GM12878 (cell line): ENCODE data around the gene NFS1. TPM values are rescaled to one million over a fixed set of nuclear protein-coding genes. Genes with fewer than 3 reads are reported as not detected.

ENCODE experiments used
- ATAC-seq: fragments of 200-7000 bp; cut with Tn5 transposase; 3 replicates; pipeline ENCODE4 v1.9.1; 2020; ENCODE audit warnings: mild to moderate bottlenecking, moderate library complexity
- BruUV-seq: library from RNA; stranded (reverse); fragments of 400-500 nt; replicated peaks from 2 replicates; lab custom pipeline; 2021; lab: Mats Ljungman, UMichigan
- CTCF ChIA-PET: fragments of 300-600 bp; sonication (Branson Sonifier 250); formaldehyde crosslinking; extraction: SDS; loops from one replicate; lab custom pipeline; 2021; ENCODE audit warnings: inconsistent platforms; lab: Yijun Ruan, JAX
- POLR2A ChIA-PET: fragments of 350-600 bp; formaldehyde crosslinking; extraction: SDS; loops from one replicate; lab custom pipeline; 2021; ENCODE audit warnings: inconsistent platforms; lab: Charles Lee
- RAD21 ChIA-PET: fragments of 300-600 bp; sonication (Branson Sonifier 250); formaldehyde crosslinking; loops from one replicate; lab custom pipeline; 2023; ENCODE audit warnings: antibody characterized with exemption; ENCODE audit not compliant: unreplicated experiment; lab: Charles Lee
- SMC1A ChIA-PET: fragments of 300-600 bp; sonication (Branson Sonifier 250); formaldehyde crosslinking; loops from one replicate; lab custom pipeline; 2023; ENCODE audit not compliant: unreplicated experiment, uncharacterized antibody; lab: Charles Lee
- DNase-seq: peaks from one replicate; pipeline ENCODE4 v3.0.0-alpha.2; 2011; ENCODE audit warnings: low read depth, low spot score
- FAIRE-seq: peaks from 3 replicates; lab custom pipeline; 2011; peaks lifted over from hg19 to GRCh38; lab: Jason Lieb, UNC
- H2AFZ ChIP-seq: 2 replicates; pipeline ENCODE4 v1.6.0; 2011; ENCODE audit warnings: low read depth, low read length, control low read depth; ENCODE audit not compliant: control insufficient read depth
- H3K27ac ChIP-seq: 2 replicates; pipeline ENCODE4 v1.5.1; 2011; ENCODE audit warnings: control low read depth; ENCODE audit not compliant: control insufficient read depth, insufficient read depth
- H3K27me3 ChIP-seq, 2 experiments: replicated peaks in 1 of 2; 2 replicates each; pipeline versions ENCODE4 v1.6.0 to v1.6.1; 2011; ENCODE audit warnings: low read length in 1 of 2; ENCODE audit not compliant: control insufficient read depth in 2 of 2, insufficient read depth in 2 of 2
- H3K36me3 ChIP-seq, 2 experiments: 2 replicates each; pipeline ENCODE4 v1.5.1; 2011; ENCODE audit warnings: low read length in 1 of 2; ENCODE audit not compliant: control insufficient read depth in 2 of 2, insufficient read depth in 2 of 2
- H3K4me1 ChIP-seq: 2 replicates; pipeline ENCODE4 v1.6.1; 2011; ENCODE audit warnings: mild to moderate bottlenecking, low read length, moderate library complexity, mixed read lengths; ENCODE audit not compliant: control insufficient read depth, insufficient read depth
- H3K4me2 ChIP-seq: 2 replicates; pipeline ENCODE4 v1.6.0; 2011; ENCODE audit warnings: control low read depth; ENCODE audit not compliant: control insufficient read depth, insufficient read depth
- H3K4me3 ChIP-seq: fragments of 200-600 bp; sonication (generic); 2 replicates; pipeline ENCODE4 v1.5.1; 2016
- H3K79me2 ChIP-seq: 2 replicates; pipeline ENCODE4 v1.6.0; 2011; ENCODE audit warnings: low read length; ENCODE audit not compliant: control insufficient read depth, insufficient read depth
- H3K9ac ChIP-seq: 2 replicates; pipeline ENCODE4 v1.8.0; 2011; ENCODE audit warnings: low read length, control low read depth, mixed read lengths; ENCODE audit not compliant: control insufficient read depth, insufficient read depth
- H3K9me3 ChIP-seq: replicated peaks from 3 replicates; pipeline ENCODE4 v1.5.1; 2011; ENCODE audit warnings: mild to moderate bottlenecking, low read length; ENCODE audit not compliant: control insufficient read depth, insufficient read depth
- H4K20me1 ChIP-seq: 2 replicates; pipeline ENCODE4 v1.6.0; 2011; ENCODE audit not compliant: control insufficient read depth, insufficient read depth
- CHD2 ChIP-seq: IDR thresholded peaks from 2 replicates; pipeline ENCODE4 v1.6.1; 2011; ENCODE audit warnings: low read depth, low read length, improper control_type of control experiment, borderline replicate concordance
- CREM ChIP-seq: IDR thresholded peaks from 2 replicates; pipeline ENCODE4 v1.6.1; 2014; ENCODE audit warnings: antibody characterized with exemption, low read depth
- EP300 ChIP-seq, 2 experiments: fragments of 150-350 bp in 1 of 2; IDR thresholded peaks; 2 replicates each; pipeline ENCODE4 v1.6.1; 2011 to 2012; ENCODE audit warnings: low read depth in 2 of 2, low read length in 2 of 2, borderline replicate concordance in 1 of 2, improper control_type of control experiment in 1 of 2, inconsistent platforms in 1 of 2; ENCODE audit not compliant: control insufficient read depth in 1 of 2
- FOXK2 ChIP-seq: fragments of 450-650 bp; IDR thresholded peaks from 2 replicates; pipeline ENCODE4 v1.6.1; 2017; ENCODE audit warnings: mild to moderate bottlenecking, moderate library complexity
- PAX5 ChIP-seq: IDR thresholded peaks from 2 replicates; pipeline ENCODE4 v1.6.1; 2011; ENCODE audit warnings: low read depth, low read length, borderline replicate concordance
- POLR2A ChIP-seq: IDR thresholded peaks from 2 replicates; pipeline ENCODE4 v1.6.1; 2011; ENCODE audit warnings: low read depth, mild to moderate bottlenecking, low read length
- RB1 ChIP-seq: fragments of 450-650 bp; formaldehyde crosslinking; IDR thresholded peaks from 2 replicates; pipeline ENCODE4 v1.6.1; 2017; ENCODE audit warnings: mild to moderate bottlenecking, borderline replicate concordance
- ZNF217 ChIP-seq: fragments of 450-650 bp; IDR thresholded peaks from 2 replicates; pipeline ENCODE4 v1.6.1; 2017; ENCODE audit warnings: antibody characterized with exemption, mild to moderate bottlenecking
- ZZZ3 ChIP-seq: IDR thresholded peaks from 2 replicates; pipeline ENCODE4 v1.6.1; 2011; ENCODE audit warnings: low read depth; ENCODE audit not compliant: control insufficient read depth, insufficient read length
- WGBS: methylation state at CpG from one replicate; pipeline ENCODE4 v1.1.6; 2016; ENCODE audit warnings: low lambda C conversion rate; ENCODE audit not compliant: insufficient replicate concordance, insufficient coverage; ENCODE audit errors: missing lambda C conversion rate; 5-methylcytosine and 5-hydroxymethylcytosine counted together
- in situ Hi-C: fragments of 300-500 bp; cut with MboI; formaldehyde crosslinking; loops from 9 replicates; pipeline ENCODE4 v1.14.3; 2018; ENCODE audit warnings: mixed read lengths
- intact Hi-C: fragments of 100-400 bp; cut with micrococcal nuclease; formaldehyde crosslinking; loops from one replicate; pipeline ENCODE4 v1.14.2; 2022; ENCODE audit not compliant: unreplicated experiment
- polyA plus RNA-seq, 11 experiments: library from polyadenylated mRNA; depleted of rRNA in 4 of 11; unstranded in 6 of 11; stranded (reverse) in 5 of 11; fragments of >200 nt; fragmentation: Nextera tagmentation in 4 of 11; fragmentation: Illumina TruSeq in 1 of 11; extraction: Ambion mirVana in 4 of 11; extraction: Trizol in 1 of 11; gene quantifications; 1 replicate in 1 of 11; 2 replicates in 10 of 11; pipeline versions ENCODE4 v1.2.1 to v1.2.3, GENCODE V29; 2011 to 2016; ENCODE audit warnings: inconsistent platforms in 2 of 11, missing spikeins in 2 of 11, low read depth in 1 of 11
- total RNA-seq, 4 experiments: library from RNA; depleted of rRNA in 3 of 4; stranded (reverse); fragments of >200 nt in 3 of 4; fragmentation: Illumina TruSeq in 1 of 4; extraction: Trizol in 1 of 4; gene quantifications; 2 replicates each; pipeline versions ENCODE4 v1.2.1 to v1.2.3, GENCODE V29; 2013 to 2021
- TF ChIP-seq, protein P1 (sequence below): fragments of 450-650 bp; formaldehyde crosslinking; IDR thresholded peaks from 2 replicates; pipeline ENCODE4 v1.4.0; 2022; ENCODE audit warnings: mild to moderate bottlenecking, moderate library complexity
- TF ChIP-seq, protein P2 (sequence below): fragments of 450-650 bp; IDR thresholded peaks from 2 replicates; pipeline ENCODE4 v1.6.1; 2017; ENCODE audit warnings: borderline replicate concordance
- TF ChIP-seq, protein P3 (sequence below): fragments of 450-650 bp; formaldehyde crosslinking; IDR thresholded peaks from 2 replicates; pipeline ENCODE4 v1.5.0; 2022; ENCODE audit warnings: mild to moderate bottlenecking, missing genetic modification characterization
- TF ChIP-seq, protein P4 (sequence below): IDR thresholded peaks from 2 replicates; pipeline ENCODE4 v1.6.1; 2011; ENCODE audit warnings: low read depth, low read length, improper control_type of control experiment, borderline replicate concordance

NFS1 gene
- total and polyA plus RNA-seq, 10 of the 15 experiments (the other 5 are each of a cell fraction or from before 2014, with no cell fraction given) = 9.2 to 74.1 (median 38.6) TPM

DNA sequence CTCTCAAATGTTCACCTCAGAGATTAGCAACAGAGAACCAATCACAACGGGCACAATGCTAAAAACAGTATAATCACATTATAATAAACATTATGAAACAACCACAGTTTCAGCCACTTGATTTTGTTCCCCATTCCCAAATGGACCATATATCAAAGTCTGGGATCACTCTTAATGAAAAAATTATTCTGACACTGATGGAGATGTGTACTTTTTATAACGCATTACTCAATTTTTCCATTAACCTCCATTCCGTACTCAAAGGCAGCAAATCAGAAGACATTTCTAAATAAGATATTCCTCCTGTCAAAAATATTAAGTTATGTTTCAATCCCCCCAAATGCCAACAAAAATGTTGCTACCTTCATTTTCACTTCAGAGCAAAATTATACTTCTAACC, 37.2 kb downstream of the NFS1 start:
- ChIA-PET CTCF (interaction anchor here (1.2 to 5.8 kb wide), 2 partner anchors 18 to 42 kb away, joined by 4 to 31 read pairs; no protein-coding TSS in a partner anchor), SMC1A (interaction anchor here (1.1 to 4.8 kb wide), 2 partner anchors 42 to 57 kb away, joined by 4 to 28 read pairs; no protein-coding TSS in a partner anchor), POLR2A (interaction anchor here (1.2 kb wide), 1 partner anchor 171 kb away, joined by 3 read pairs; no protein-coding TSS in a partner anchor), RAD21 (interaction anchor here (0.5 to 4.5 kb wide), 3 partner anchors 44 to 384 kb away, joined by 3 to 29 read pairs (median 3); partner anchors contain the start of gene SCAND1)
- no peak for FAIRE-seq
- peak overlapping the region; percentile 87; the same call in 1 of the 2 replicates for H3K9ac ChIP-seq
- peak overlapping the region; percentile 87 for H3K4me3 ChIP-seq
- no peak for DNase-seq
- intact Hi-C loops (no loop called here), in situ Hi-C loops (no loop called here)
- 0 out of 4 replicates have a peak, but pooled peaks cover 0 to 3% of the 10 kb centered on the region in 2 experiments for H3K36me3 ChIP-seq
- BruUV-seq = no TSS peak
- H2AFZ ChIP-seq = no peak overlapping the region
- H4K20me1 ChIP-seq = peaks cover 13% of the 10 kb centered on the region
- peaks cover 80% of the 10 kb centered on the region for H3K79me2 ChIP-seq
- H3K27ac ChIP-seq = no peak overlapping the region
- H3K27me3 ChIP-seq = no peaks in the 10 kb centered on the region
- H3K9me3 ChIP-seq = no peaks in the 10 kb centered on the region
- H3K4me2 ChIP-seq = peak overlapping the region; percentile 98
- H3K4me1 ChIP-seq = peaks cover 10% of the 10 kb centered on the region
- no peak for ATAC-seq
- WGBS = 0% methylated on average over 3 of the region's 3 CpGs
- TF ChIP-seq EP300 (IDR thresholded peaks at IDR 0.05; ENCODE audit: borderline replicate concordance in 1 of 2, control insufficient read depth in 1 of 2, low read depth in 2 of 2, low read length in 2 of 2) (no peak), ZNF217 (no peak), PAX5 (no peak), CHD2 (no peak), RB1 (no peak), POLR2A (no peak), CREM (no peak), FOXK2 (no peak), ZZZ3 (no peak)
- TF ChIP-seq, protein P1, sequence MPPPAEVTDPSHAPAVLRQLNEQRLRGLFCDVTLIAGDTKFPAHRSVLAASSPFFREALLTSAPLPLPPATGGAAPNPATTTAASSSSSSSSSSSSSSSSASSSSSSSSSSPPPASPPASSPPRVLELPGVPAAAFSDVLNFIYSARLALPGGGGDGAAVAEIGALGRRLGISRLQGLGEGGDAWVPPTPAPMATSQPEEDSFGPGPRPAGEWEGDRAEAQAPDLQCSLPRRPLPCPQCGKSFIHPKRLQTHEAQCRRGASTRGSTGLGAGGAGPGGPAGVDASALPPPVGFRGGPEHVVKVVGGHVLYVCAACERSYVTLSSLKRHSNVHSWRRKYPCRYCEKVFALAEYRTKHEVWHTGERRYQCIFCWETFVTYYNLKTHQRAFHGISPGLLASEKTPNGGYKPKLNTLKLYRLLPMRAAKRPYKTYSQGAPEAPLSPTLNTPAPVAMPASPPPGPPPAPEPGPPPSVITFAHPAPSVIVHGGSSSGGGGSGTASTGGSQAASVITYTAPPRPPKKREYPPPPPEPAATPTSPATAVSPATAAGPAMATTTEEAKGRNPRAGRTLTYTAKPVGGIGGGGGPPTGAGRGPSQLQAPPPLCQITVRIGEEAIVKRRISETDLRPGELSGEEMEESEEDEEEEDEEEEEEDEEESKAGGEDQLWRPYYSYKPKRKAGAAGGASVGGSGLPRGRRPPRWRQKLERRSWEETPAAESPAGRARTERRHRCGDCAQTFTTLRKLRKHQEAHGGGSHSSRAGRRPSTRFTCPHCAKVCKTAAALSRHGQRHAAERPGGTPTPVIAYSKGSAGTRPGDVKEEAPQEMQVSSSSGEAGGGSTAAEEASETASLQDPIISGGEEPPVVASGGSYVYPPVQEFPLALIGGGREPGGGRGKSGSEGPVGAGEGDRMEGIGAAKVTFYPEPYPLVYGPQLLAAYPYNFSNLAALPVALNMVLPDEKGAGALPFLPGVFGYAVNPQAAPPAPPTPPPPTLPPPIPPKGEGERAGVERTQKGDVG (CRISPR knock-in tag) = no peak
- TF ChIP-seq, protein P2, sequence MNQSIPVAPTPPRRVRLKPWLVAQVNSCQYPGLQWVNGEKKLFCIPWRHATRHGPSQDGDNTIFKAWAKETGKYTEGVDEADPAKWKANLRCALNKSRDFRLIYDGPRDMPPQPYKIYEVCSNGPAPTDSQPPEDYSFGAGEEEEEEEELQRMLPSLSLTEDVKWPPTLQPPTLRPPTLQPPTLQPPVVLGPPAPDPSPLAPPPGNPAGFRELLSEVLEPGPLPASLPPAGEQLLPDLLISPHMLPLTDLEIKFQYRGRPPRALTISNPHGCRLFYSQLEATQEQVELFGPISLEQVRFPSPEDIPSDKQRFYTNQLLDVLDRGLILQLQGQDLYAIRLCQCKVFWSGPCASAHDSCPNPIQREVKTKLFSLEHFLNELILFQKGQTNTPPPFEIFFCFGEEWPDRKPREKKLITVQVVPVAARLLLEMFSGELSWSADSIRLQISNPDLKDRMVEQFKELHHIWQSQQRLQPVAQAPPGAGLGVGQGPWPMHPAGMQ = no peak
- TF ChIP-seq, protein P3, sequence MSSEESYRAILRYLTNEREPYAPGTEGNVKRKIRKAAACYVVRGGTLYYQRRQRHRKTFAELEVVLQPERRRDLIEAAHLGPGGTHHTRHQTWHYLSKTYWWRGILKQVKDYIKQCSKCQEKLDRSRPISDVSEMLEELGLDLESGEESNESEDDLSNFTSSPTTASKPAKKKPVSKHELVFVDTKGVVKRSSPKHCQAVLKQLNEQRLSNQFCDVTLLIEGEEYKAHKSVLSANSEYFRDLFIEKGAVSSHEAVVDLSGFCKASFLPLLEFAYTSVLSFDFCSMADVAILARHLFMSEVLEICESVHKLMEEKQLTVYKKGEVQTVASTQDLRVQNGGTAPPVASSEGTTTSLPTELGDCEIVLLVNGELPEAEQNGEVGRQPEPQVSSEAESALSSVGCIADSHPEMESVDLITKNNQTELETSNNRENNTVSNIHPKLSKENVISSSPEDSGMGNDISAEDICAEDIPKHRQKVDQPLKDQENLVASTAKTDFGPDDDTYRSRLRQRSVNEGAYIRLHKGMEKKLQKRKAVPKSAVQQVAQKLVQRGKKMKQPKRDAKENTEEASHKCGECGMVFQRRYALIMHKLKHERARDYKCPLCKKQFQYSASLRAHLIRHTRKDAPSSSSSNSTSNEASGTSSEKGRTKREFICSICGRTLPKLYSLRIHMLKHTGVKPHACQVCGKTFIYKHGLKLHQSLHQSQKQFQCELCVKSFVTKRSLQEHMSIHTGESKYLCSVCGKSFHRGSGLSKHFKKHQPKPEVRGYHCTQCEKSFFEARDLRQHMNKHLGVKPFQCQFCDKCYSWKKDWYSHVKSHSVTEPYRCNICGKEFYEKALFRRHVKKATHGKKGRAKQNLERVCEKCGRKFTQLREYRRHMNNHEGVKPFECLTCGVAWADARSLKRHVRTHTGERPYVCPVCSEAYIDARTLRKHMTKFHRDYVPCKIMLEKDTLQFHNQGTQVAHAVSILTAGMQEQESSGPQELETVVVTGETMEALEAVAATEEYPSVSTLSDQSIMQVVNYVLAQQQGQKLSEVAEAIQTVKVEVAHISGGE (CRISPR knock-in tag) = no peak
- TF ChIP-seq, protein P4, sequence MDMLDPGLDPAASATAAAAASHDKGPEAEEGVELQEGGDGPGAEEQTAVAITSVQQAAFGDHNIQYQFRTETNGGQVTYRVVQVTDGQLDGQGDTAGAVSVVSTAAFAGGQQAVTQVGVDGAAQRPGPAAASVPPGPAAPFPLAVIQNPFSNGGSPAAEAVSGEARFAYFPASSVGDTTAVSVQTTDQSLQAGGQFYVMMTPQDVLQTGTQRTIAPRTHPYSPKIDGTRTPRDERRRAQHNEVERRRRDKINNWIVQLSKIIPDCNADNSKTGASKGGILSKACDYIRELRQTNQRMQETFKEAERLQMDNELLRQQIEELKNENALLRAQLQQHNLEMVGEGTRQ = no peak
